Left ventricle myocardium inferior (tissue), 1 donor: ENCODE data around the gene TCFL5. TPM values are rescaled to one million over a fixed set of nuclear protein-coding genes. Genes with fewer than 3 reads are reported as not detected.

ENCODE experiments used
- DNase-seq: peaks from one replicate; pipeline ENCODE4 v3.0.0-alpha.2; 2020
- H3K27ac ChIP-seq: fragments of 200-600 bp; replicated peaks from 2 replicates; pipeline ENCODE4 v1.8.0; 2021
- H3K27me3 ChIP-seq: fragments of 200-600 bp; 2 replicates; pipeline ENCODE4 v1.8.0; 2021; ENCODE audit warnings: low read depth
- H3K36me3 ChIP-seq: fragments of 200-600 bp; 2 replicates; pipeline ENCODE4 v1.8.0; 2021
- H3K4me1 ChIP-seq: fragments of 200-600 bp; 2 replicates; pipeline ENCODE4 v1.8.0; 2021
- H3K4me3 ChIP-seq: fragments of 200-600 bp; 2 replicates; pipeline ENCODE4 v1.8.0; 2021; ENCODE audit warnings: mild to moderate bottlenecking, moderate library complexity
- H3K9me3 ChIP-seq: fragments of 200-600 bp; replicated peaks from 2 replicates; pipeline ENCODE4 v1.8.0; 2021
- intact Hi-C: fragments of 100-400 bp; cut with micrococcal nuclease; formaldehyde crosslinking; loops from one replicate; pipeline ENCODE4 v1.11.0; 2022
- total RNA-seq: library from RNA; stranded (reverse); fragmentation: NEBNext Ultra II Directional; extraction: Animal tissue kit (Norgen Biotek cat#: 25700); gene quantifications from one replicate; pipeline ENCODE4 v1.2.1, GENCODE V29; 2021
- TF ChIP-seq, protein P1 (sequence below): fragments of 200-600 bp; IDR thresholded peaks from 2 replicates; pipeline ENCODE4 v1.8.0; 2021; ENCODE audit warnings: antibody characterized with exemption, mild to moderate bottlenecking, borderline replicate concordance
- donor health status: DM: no; HTN: yes; CAD: no; lungs with severe emphysema.

The TCFL5 gene
- total RNA-seq, 1 donor from 2014 or later: 6.6 TPM

DNA sequence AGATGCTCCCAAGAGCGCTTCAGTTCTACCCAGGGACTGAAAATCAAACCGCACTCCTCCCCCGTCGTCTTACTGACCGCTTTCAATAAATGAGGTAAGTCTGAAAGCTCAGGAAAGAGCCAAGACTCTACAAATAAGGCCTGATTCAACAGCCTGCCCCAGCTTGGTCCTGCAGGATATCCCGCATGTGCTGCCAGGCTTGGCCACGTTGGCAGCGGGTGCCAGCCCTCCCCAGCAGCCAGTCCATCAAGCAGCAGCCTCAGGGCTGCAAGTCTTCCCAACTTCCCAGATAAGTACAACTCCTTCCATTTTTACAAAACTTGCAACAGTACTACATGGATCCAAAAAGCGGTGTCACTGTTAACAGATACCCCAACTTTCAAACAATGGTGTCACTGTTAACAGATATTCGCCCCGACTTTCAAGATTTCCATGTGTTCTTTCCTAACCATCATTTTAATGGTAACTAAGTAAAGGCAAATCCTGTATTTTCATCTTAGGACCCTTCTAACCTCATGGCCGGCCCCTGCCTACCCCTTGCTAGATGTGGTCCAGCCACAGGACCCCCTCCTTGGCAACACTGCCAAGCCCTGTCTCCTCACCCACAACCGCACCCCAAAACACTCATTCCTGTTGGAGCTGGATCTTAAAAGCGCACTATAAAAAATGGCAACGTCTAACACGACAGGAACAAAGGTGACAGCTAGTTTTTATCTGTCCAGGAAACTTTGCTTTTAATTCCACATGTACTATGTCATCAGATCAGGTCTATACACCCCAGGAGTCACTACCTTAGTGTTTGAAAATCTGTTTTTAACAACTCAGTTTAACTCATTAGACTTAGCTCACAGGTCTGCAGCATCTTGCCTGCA is 36.7 kb upstream of the TCFL5 start:
- Histone ChIP-seq H3K27me3 (no peaks in the 10 kb centered on the region), H3K27ac (no peak overlapping the region), H3K4me3 (no peak overlapping the region), H3K36me3 (peaks cover 53% of the 10 kb centered on the region), H3K9me3 (no peaks in the 10 kb centered on the region), H3K4me1 (peaks cover 35% of the 10 kb centered on the region)
- intact Hi-C loops: no loop called here
- TF ChIP-seq, protein P1, sequence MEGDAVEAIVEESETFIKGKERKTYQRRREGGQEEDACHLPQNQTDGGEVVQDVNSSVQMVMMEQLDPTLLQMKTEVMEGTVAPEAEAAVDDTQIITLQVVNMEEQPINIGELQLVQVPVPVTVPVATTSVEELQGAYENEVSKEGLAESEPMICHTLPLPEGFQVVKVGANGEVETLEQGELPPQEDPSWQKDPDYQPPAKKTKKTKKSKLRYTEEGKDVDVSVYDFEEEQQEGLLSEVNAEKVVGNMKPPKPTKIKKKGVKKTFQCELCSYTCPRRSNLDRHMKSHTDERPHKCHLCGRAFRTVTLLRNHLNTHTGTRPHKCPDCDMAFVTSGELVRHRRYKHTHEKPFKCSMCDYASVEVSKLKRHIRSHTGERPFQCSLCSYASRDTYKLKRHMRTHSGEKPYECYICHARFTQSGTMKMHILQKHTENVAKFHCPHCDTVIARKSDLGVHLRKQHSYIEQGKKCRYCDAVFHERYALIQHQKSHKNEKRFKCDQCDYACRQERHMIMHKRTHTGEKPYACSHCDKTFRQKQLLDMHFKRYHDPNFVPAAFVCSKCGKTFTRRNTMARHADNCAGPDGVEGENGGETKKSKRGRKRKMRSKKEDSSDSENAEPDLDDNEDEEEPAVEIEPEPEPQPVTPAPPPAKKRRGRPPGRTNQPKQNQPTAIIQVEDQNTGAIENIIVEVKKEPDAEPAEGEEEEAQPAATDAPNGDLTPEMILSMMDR: no peak
- DNase-seq: no peak

DNA sequence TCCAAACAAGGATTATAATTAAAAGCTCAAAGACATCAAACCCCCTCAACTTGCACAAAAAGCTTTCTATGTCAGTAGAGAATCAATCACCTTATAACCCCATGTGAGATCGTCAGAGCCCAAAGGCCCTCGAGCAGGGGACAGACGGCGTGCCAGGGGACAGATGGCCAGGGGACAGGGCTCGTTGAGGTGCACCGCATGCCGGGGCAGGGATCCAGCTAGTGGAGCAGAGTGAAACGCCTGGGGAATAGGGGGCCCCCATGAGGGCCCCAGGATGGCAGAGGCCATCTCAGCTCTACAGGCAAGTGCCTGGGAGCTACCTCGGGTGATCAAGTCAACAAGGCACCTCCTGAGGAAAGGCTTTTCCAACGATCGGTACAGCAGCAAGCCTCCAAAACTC is 36.0 kb upstream of the TCFL5 start:
- Histone ChIP-seq H3K9me3 (no peaks in the 10 kb centered on the region), H3K36me3 (peaks cover 53% of the 10 kb centered on the region), H3K4me3 (no peak overlapping the region), H3K4me1 (peaks cover 35% of the 10 kb centered on the region), H3K27me3 (no peaks in the 10 kb centered on the region), H3K27ac (no peak overlapping the region)
- TF ChIP-seq, protein P1: no peak
- intact Hi-C loops: no loop called here
- peak; percentile 5 for DNase-seq

DNA sequence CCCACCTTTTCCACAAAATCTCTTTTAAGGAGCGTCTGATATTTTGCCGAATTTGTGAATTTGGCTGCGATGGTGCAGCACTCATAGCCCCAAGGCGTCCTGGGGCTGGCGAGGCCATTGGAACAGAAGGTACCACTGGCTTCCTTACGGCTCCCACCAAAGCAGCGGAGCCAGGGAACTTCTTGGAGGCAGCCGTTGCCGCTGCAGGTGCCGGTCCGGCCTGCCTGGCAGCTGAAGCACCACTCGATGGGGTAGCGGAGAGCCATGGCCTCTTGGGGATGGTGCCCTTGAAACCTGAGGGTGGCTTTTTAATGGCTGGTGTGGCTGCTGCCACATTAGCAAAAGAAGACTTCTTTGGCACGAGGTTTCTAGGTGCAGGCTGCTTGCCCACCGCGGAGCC is 34.9 kb upstream of the TCFL5 start:
- TF ChIP-seq, protein P1: no peak
- H3K4me3 ChIP-seq: no peak overlapping the region
- peak; percentile 7 for DNase-seq
- no peaks in the 10 kb centered on the region for H3K9me3 ChIP-seq
- peaks cover 29% of the 10 kb centered on the region for H3K4me1 ChIP-seq
- H3K36me3 ChIP-seq: peaks cover 56% of the 10 kb centered on the region
- no peaks in the 10 kb centered on the region for H3K27me3 ChIP-seq
- intact Hi-C loops: no loop called here
- H3K27ac ChIP-seq: no peak overlapping the region

DNA sequence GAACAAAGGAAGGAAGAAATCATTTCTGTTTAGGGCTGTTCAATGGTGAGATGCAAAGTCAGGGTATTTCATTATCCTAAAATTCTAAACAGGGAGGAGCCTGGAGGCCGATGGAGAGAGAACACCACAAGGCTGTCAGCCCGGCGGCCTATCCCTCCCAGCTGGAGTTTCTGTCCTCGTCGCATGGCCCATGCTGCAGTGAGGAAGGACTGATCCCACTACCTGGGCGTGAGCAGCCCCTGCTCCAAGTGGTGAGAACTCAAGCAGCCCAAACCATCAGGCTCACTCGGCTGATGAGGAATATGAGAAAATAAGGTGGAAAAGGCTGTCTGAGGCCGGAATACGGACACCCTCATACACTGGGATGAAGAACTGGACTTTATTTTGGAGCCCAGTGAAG is 33.9 kb upstream of the TCFL5 start:
- TF ChIP-seq, protein P1: no peak
- H3K4me1 ChIP-seq: peaks cover 19% of the 10 kb centered on the region
- H3K36me3 ChIP-seq: peaks cover 61% of the 10 kb centered on the region
- no peaks in the 10 kb centered on the region for H3K9me3 ChIP-seq
- no peaks in the 10 kb centered on the region for H3K27me3 ChIP-seq
- peak; percentile 7 for DNase-seq
- intact Hi-C loops: no loop called here
- H3K4me3 ChIP-seq: no peak overlapping the region
- no peak overlapping the region for H3K27ac ChIP-seq

DNA sequence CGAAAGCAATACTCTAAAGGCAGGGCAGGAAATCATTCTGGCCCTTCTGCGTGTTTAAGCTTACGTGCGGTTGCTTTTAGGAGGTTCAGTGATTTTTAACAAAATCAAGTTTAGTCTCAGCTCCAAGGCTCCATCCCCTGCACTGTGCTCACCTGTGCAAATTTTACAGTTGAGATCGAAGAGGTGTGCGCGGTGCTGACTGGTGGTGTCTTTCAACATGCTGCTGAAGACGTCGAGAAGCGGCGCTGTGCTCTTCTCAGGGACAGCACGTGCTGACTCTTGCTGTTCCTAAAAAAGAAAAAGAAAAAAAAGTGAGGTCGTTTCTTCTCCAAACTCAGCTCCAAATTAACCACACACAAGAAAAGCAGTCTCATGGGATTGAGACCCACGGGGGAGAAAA is 32.6 kb upstream of the TCFL5 start:
- no peak for DNase-seq
- Histone ChIP-seq H3K4me3 (no peak overlapping the region), H3K4me1 (peaks cover 6% of the 10 kb centered on the region), H3K27me3 (no peaks in the 10 kb centered on the region), H3K9me3 (no peaks in the 10 kb centered on the region), H3K27ac (no peak overlapping the region), H3K36me3 (peaks cover 73% of the 10 kb centered on the region)
- intact Hi-C loops: no loop called here
- TF ChIP-seq, protein P1: no peak
